H1 (cell line): ENCODE measurements around the gene ALOX5.

Experiments used
- ATF3 ChIP-seq: IDR thresholded peaks from 2 replicates; pipeline ENCODE4 v1.6.1; 2011; ENCODE audit warnings: low read depth, mild to moderate bottlenecking, low read length; ENCODE audit not compliant: insufficient read depth
- CHD7 ChIP-seq: fragments of 300-600 bp; sonication (generic); IDR thresholded peaks from 2 replicates; pipeline ENCODE4 v1.7.1; 2012; ENCODE audit warnings: low read length, moderate library complexity, mild to moderate bottlenecking, inconsistent platforms; ENCODE audit not compliant: insufficient replicate concordance
- CTCF ChIP-seq, 3 experiments: IDR thresholded peaks; 1 replicate in 2 of 3; 2 replicates in 1 of 3; pipeline versions ENCODE4 v1.5.1 to v1.6.1; 2011; ENCODE audit warnings: low read length in 3 of 3, mild to moderate bottlenecking in 3 of 3, inconsistent platforms in 2 of 3, low read depth in 1 of 3, moderate library complexity in 1 of 3; ENCODE audit not compliant: insufficient read depth in 1 of 3; ENCODE audit errors: control extremely low read depth in 1 of 3
- EZH2 ChIP-seq: fragments of 200-600 bp; sonication (generic); IDR thresholded peaks from 2 replicates; pipeline ENCODE4 v1.7.1; 2012; ENCODE audit warnings: low read depth, mild to moderate bottlenecking, moderate library complexity, low read length, inconsistent platforms; ENCODE audit not compliant: severe bottlenecking
- HDAC2 ChIP-seq, 2 experiments: fragments of 300-600 bp in 1 of 2; sonication (generic) in 1 of 2; IDR thresholded peaks; 2 replicates each; pipeline ENCODE4 v1.6.1; 2011 to 2012; ENCODE audit warnings: low read depth in 2 of 2, low read length in 2 of 2, mild to moderate bottlenecking in 2 of 2, moderate library complexity in 2 of 2, borderline replicate concordance in 1 of 2, inconsistent platforms in 1 of 2
- JUND ChIP-seq: IDR thresholded peaks from 2 replicates; pipeline ENCODE4 v1.6.1; 2011; ENCODE audit warnings: mild to moderate bottlenecking, improper control_type of control experiment, low read length
- MAX ChIP-seq: IDR thresholded peaks from 2 replicates; pipeline ENCODE4 v1.6.1; 2012; ENCODE audit warnings: inconsistent platforms
- POLR2A ChIP-seq, 2 experiments: IDR thresholded peaks; 1 replicate in 1 of 2; 2 replicates in 1 of 2; pipeline ENCODE4 v1.6.1; 2011; ENCODE audit warnings: low read depth in 2 of 2, low read length in 2 of 2, mild to moderate bottlenecking in 2 of 2; ENCODE audit errors: control extremely low read depth in 1 of 2
- POLR2AphosphoS5 ChIP-seq: IDR thresholded peaks from 2 replicates; pipeline ENCODE4 v1.6.1; 2011; ENCODE audit warnings: low read depth, low read length
- RFX5 ChIP-seq: IDR thresholded peaks from 2 replicates; pipeline ENCODE4 v1.6.1; 2011; ENCODE audit warnings: low read depth, low read length, improper control_type of control experiment, borderline replicate concordance
- TAF1 ChIP-seq: IDR thresholded peaks from 2 replicates; pipeline ENCODE4 v1.6.1; 2011; ENCODE audit warnings: mild to moderate bottlenecking, low read depth, low read length
- USF2 ChIP-seq: IDR thresholded peaks from 2 replicates; pipeline ENCODE4 v1.6.1; 2011; ENCODE audit warnings: low read length, improper control_type of control experiment

GRCh38 chr10:45453639-45454255, 79.7 kb downstream of the ALOX5 start:
- no peak for TF ChIP-seq TAF1
- no peak for TF ChIP-seq USF2
- no peak for TF ChIP-seq CTCF (IDR thresholded peaks at IDR 0.05; ENCODE audit: control extremely low read depth in 1 of 3, insufficient read depth in 1 of 3, low read depth in 1 of 3, low read length in 3 of 3)
- TF ChIP-seq EZH2: no peak
- no peak for TF ChIP-seq POLR2A (IDR thresholded peaks at IDR 0.05; ENCODE audit: control extremely low read depth in 1 of 2, low read depth in 2 of 2, low read length in 2 of 2)
- TF ChIP-seq CHD7: no peak
- TF ChIP-seq ATF3: no peak
- no peak for TF ChIP-seq JUND
- no peak for TF ChIP-seq POLR2AphosphoS5
- no peak for TF ChIP-seq MAX
- no peak for TF ChIP-seq HDAC2 (IDR thresholded peaks at IDR 0.05; ENCODE audit: borderline replicate concordance in 1 of 2, low read depth in 2 of 2, low read length in 2 of 2)
- no peak for TF ChIP-seq RFX5
